Measurements from ENCODE around the gene CD300C.
A peak's percentile ranks its signal among the peaks of the same experiment; 100 is the strongest.
"Not testable (repeated sequence)": the region's sequence is repeated elsewhere in the genome, so short reads cannot be mapped to it uniquely, and the experiment has no call there.

CD300C gene

GRCh38 chr17:74545843-74546230, at the start of gene CD300C:
Gene CD300C, minus strand, starts transcription at chr17:74546115. Its CDS starts 333 bp downstream, at chr17:74545782.
- no peak for DNase-seq (ENCODE audit: low read depth, low spot score)

GRCh38 chr17:74595037-74595750, 49.3 kb upstream of the CD300C start:
- DNase-seq (ENCODE audit: low read depth, low spot score), result no peak

GRCh38 chr17:74592087-74592990, 46.4 kb upstream of the CD300C start, which contains the start of gene CD300LD:
Gene CD300LD, minus strand, starts transcription at chr17:74592283. Its CDS starts 81 bp downstream, at chr17:74592202.
- no peak for DNase-seq (ENCODE audit: low read depth, low spot score)

GRCh38 chr17:74591503-74591902, 45.6 kb upstream of the CD300C start:
- no peak for DNase-seq (ENCODE audit: low read depth, low spot score)

- DNase-seq (ENCODE audit: low read depth, low spot score), result no peak
Measured at GRCh38 chr17:74585711-74586110, 39.8 kb upstream of the CD300C start.

GRCh38 chr17:74584292-74585060, 38.6 kb upstream of the CD300C start:
- no peak for DNase-seq (ENCODE audit: low read depth, low spot score)

GRCh38 chr17:74582633-74583032, 36.7 kb upstream of the CD300C start:
- DNase-seq (ENCODE audit: low read depth, low spot score), result no peak

- DNase-seq (ENCODE audit: low read depth, low spot score), result no peak
Measured at GRCh38 chr17:74579900-74580299, 34.0 kb upstream of the CD300C start.

GRCh38 chr17:74578979-74579378, 33.1 kb upstream of the CD300C start:
- DNase-seq (ENCODE audit: low read depth, low spot score), result no peak

GRCh38 chr17:74574489-74575142, 28.7 kb upstream of the CD300C start:
- DNase-seq (ENCODE audit: low read depth, low spot score), result no peak

GRCh38 chr17:74573635-74574034, 27.7 kb upstream of the CD300C start:
- DNase-seq (ENCODE audit: low read depth, low spot score), result not testable (repeated sequence)

- DNase-seq (ENCODE audit: low read depth, low spot score), result no peak
Measured at GRCh38 chr17:74573169-74573568, 27.3 kb upstream of the CD300C start.

GRCh38 chr17:74571621-74572270, 25.8 kb upstream of the CD300C start:
- DNase-seq (ENCODE audit: low read depth, low spot score), result no peak

GRCh38 chr17:74569020-74570003, 23.4 kb upstream of the CD300C start:
- peak; percentile 12 for DNase-seq (ENCODE audit: low read depth, low spot score)

GRCh38 chr17:74568106-74568873, 22.4 kb upstream of the CD300C start:
- DNase-seq (ENCODE audit: low read depth, low spot score), result no peak

- DNase-seq (ENCODE audit: low read depth, low spot score), result no peak
Measured at GRCh38 chr17:74567397-74567796, 21.5 kb upstream of the CD300C start, which contains the start of gene CD300H. Gene CD300H, minus strand, starts transcription at chr17:74567509.

- DNase-seq (ENCODE audit: low read depth, low spot score), result no peak
Measured at GRCh38 chr17:74566132-74566753, 20.3 kb upstream of the CD300C start.

GRCh38 chr17:74565126-74565525, 19.2 kb upstream of the CD300C start:
- no peak for DNase-seq (ENCODE audit: low read depth, low spot score)
